H9 (cell line): Measurements from ENCODE around the gene LRRC8E. TPM values are rescaled to one million over a fixed set of nuclear protein-coding genes. Genes with fewer than 3 reads are reported as not detected.

Experiments
- DNase-seq: peaks from one replicate; pipeline ENCODE4 v3.0.0-alpha.2; 2017
- H2AFZ ChIP-seq: one replicate; pipeline ENCODE4 v1.6.1; 2013; ENCODE audit warnings: mild to moderate bottlenecking, low read length, control low read depth, moderate library complexity
- H2AK5ac ChIP-seq: 2 replicates; pipeline ENCODE4 v1.6.1; 2013; ENCODE audit warnings: low read length, control low read depth, mixed read lengths; ENCODE audit not compliant: insufficient read length
- H2BK120ac ChIP-seq: one replicate; pipeline ENCODE4 v1.6.1; 2013; ENCODE audit warnings: low read depth, mild to moderate bottlenecking, low read length, control low read depth, inconsistent platforms; ENCODE audit not compliant: poor library complexity, severe bottlenecking
- H2BK12ac ChIP-seq: 2 replicates; pipeline ENCODE4 v1.6.1; 2013; ENCODE audit warnings: low read length, control low read depth, mixed read lengths, low read depth; ENCODE audit not compliant: insufficient read length
- H2BK15ac ChIP-seq: 2 replicates; pipeline ENCODE4 v1.6.1; 2013; ENCODE audit warnings: low read depth, low read length, control low read depth
- H2BK20ac ChIP-seq: one replicate; pipeline ENCODE4 v1.6.1; 2013; ENCODE audit warnings: low read depth, mild to moderate bottlenecking, low read length, control low read depth, inconsistent platforms; ENCODE audit not compliant: poor library complexity, severe bottlenecking
- H2BK5ac ChIP-seq: 2 replicates; pipeline ENCODE4 v1.6.1; 2013; ENCODE audit warnings: low read length, control low read depth, mixed read lengths; ENCODE audit not compliant: insufficient read length
- H3K14ac ChIP-seq: 2 replicates; pipeline ENCODE4 v1.6.1; 2013; ENCODE audit warnings: low read length, control low read depth; ENCODE audit not compliant: insufficient read depth
- H3K18ac ChIP-seq: 2 replicates; pipeline ENCODE4 v1.6.1; 2013; ENCODE audit warnings: low read depth, mild to moderate bottlenecking, mixed read lengths, low read length, control low read depth; ENCODE audit not compliant: insufficient read length
- H3K23ac ChIP-seq: 2 replicates; pipeline ENCODE4 v1.6.1; 2013; ENCODE audit warnings: low read length, control low read depth, mixed read lengths, low read depth; ENCODE audit not compliant: insufficient read length
- H3K23me2 ChIP-seq: 2 replicates; pipeline ENCODE4 v1.6.1; 2013; ENCODE audit warnings: low read depth, mild to moderate bottlenecking, mixed read lengths, low read length, control low read depth; ENCODE audit not compliant: insufficient read length, poor library complexity, severe bottlenecking
- H3K27ac ChIP-seq: 2 replicates; pipeline ENCODE4 v1.5.1; 2013; ENCODE audit warnings: low read length, control low read depth, mixed read lengths, low read depth; ENCODE audit not compliant: insufficient read length
- H3K27me3 ChIP-seq: 2 replicates; pipeline ENCODE4 v1.6.1; 2013; ENCODE audit warnings: low read length, control low read depth, inconsistent platforms; ENCODE audit not compliant: insufficient read depth
- H3K4ac ChIP-seq: 2 replicates; pipeline ENCODE4 v1.6.1; 2013; ENCODE audit warnings: low read depth, mild to moderate bottlenecking, control low read depth, inconsistent platforms, low read length, moderate library complexity
- H3K4me1 ChIP-seq: 2 replicates; pipeline ENCODE4 v1.6.1; 2013; ENCODE audit warnings: low read length, control low read depth, inconsistent platforms; ENCODE audit not compliant: insufficient read depth
- H3K4me2 ChIP-seq: 2 replicates; pipeline ENCODE4 v1.6.1; 2013; ENCODE audit warnings: low read length, control low read depth, mixed read lengths; ENCODE audit not compliant: insufficient read length, insufficient read depth
- H3K56ac ChIP-seq: 2 replicates; pipeline ENCODE4 v1.6.1; 2013; ENCODE audit warnings: low read depth, mild to moderate bottlenecking, mixed read lengths, low read length, control low read depth; ENCODE audit not compliant: insufficient read length
- H3K79me1 ChIP-seq: 2 replicates; pipeline ENCODE4 v1.6.1; 2013; ENCODE audit warnings: low read depth, mild to moderate bottlenecking, moderate library complexity, low read length, control low read depth, inconsistent platforms; ENCODE audit not compliant: insufficient read depth, poor library complexity, severe bottlenecking
- H3K79me2 ChIP-seq: 2 replicates; pipeline ENCODE4 v1.6.1; 2013; ENCODE audit warnings: low read length, control low read depth, inconsistent platforms; ENCODE audit not compliant: insufficient read depth
- H3K9ac ChIP-seq: 2 replicates; pipeline ENCODE4 v1.6.1; 2013; ENCODE audit warnings: low read length, control low read depth, mixed read lengths; ENCODE audit not compliant: insufficient read length; ENCODE audit errors: extremely low read depth
- H3K9me3 ChIP-seq: one replicate; pipeline ENCODE4 v1.6.1; 2013; ENCODE audit warnings: low read depth, low read length, inconsistent platforms; ENCODE audit not compliant: control insufficient read depth
- H3T11ph ChIP-seq: one replicate; pipeline ENCODE4 v1.6.1; 2013; ENCODE audit warnings: mild to moderate bottlenecking, low read length, control low read depth, inconsistent platforms
- H4K20me1 ChIP-seq: one replicate; pipeline ENCODE4 v1.6.1; 2013; ENCODE audit not compliant: control insufficient read depth, insufficient read length, insufficient read depth
- H4K5ac ChIP-seq: 2 replicates; pipeline ENCODE4 v1.6.1; 2013; ENCODE audit warnings: low read depth, mild to moderate bottlenecking, mixed read lengths, low read length, control low read depth; ENCODE audit not compliant: insufficient read length
- H4K8ac ChIP-seq: replicated peaks from 2 replicates; pipeline ENCODE4 v1.6.1; 2013; ENCODE audit warnings: low read length, control low read depth, mixed read lengths, low read depth; ENCODE audit not compliant: insufficient read length
- H4K91ac ChIP-seq: 2 replicates; pipeline ENCODE4 v1.6.1; 2013; ENCODE audit warnings: low read depth, mild to moderate bottlenecking, moderate library complexity, mixed read lengths, low read length, control low read depth; ENCODE audit not compliant: insufficient read length
- H3K27ac Mint-ChIP-seq, 3 experiments: 2 replicates in 2 of 3; 3 replicates in 1 of 3; pipeline ENCODE4 v1.8.0; 2020 to 2021; ENCODE audit warnings: mixed read lengths in 3 of 3, mild to moderate bottlenecking in 1 of 3, moderate library complexity in 1 of 3
- H3K27me3 Mint-ChIP-seq: 2 replicates; pipeline ENCODE4 v1.8.0; 2021; ENCODE audit warnings: low read depth, mild to moderate bottlenecking, moderate library complexity, mixed read lengths
- H3K36me3 Mint-ChIP-seq, 3 experiments: 2 replicates in 2 of 3; 3 replicates in 1 of 3; pipeline ENCODE4 v1.8.0; 2020 to 2021; ENCODE audit warnings: low read depth in 3 of 3, mixed read lengths in 3 of 3; ENCODE audit not compliant: insufficient read depth in 1 of 3
- H3K4me1 Mint-ChIP-seq, 2 experiments: 2 replicates each; pipeline ENCODE4 v1.8.0; 2020; ENCODE audit warnings: mixed read lengths in 2 of 2
- H3K4me3 Mint-ChIP-seq, 2 experiments: 2 replicates in 1 of 2; 3 replicates in 1 of 2; pipeline ENCODE4 v1.8.0; 2020 to 2021; ENCODE audit warnings: mild to moderate bottlenecking in 2 of 2, mixed read lengths in 2 of 2, moderate library complexity in 1 of 2
- H3K9me3 Mint-ChIP-seq, 2 experiments: 2 replicates in 1 of 2; 3 replicates in 1 of 2; pipeline ENCODE4 v1.8.0; 2020; ENCODE audit warnings: mild to moderate bottlenecking in 2 of 2, mixed read lengths in 2 of 2, moderate library complexity in 1 of 2
- WGBS: extraction: QIAGEN DNeasy Blood & Tissue Kit; methylation state at CpG from one replicate; pipeline ENCODE4 v1.1.7; 2013; ENCODE audit warnings: missing lambda C conversion rate, low lambda C conversion rate, mixed read lengths; ENCODE audit not compliant: insufficient read length; ENCODE audit errors: extremely low coverage; 5-methylcytosine and 5-hydroxymethylcytosine counted together
- total RNA-seq: library from RNA; stranded (reverse); gene quantifications from 2 replicates; pipeline ENCODE4 v1.2.1, GENCODE V29; 2021
- TF ChIP-seq, protein P1 (sequence below): fragments of 200-600 bp; sonication (generic); conservative IDR thresholded peaks from 3 replicates; pipeline ENCODE4 v1.8.0; 2021; ENCODE audit warnings: antibody characterized with exemption, mild to moderate bottlenecking

The LRRC8E gene
- total RNA-seq, 1 experiment from 2014 or later, result 4.8 TPM

DNA sequence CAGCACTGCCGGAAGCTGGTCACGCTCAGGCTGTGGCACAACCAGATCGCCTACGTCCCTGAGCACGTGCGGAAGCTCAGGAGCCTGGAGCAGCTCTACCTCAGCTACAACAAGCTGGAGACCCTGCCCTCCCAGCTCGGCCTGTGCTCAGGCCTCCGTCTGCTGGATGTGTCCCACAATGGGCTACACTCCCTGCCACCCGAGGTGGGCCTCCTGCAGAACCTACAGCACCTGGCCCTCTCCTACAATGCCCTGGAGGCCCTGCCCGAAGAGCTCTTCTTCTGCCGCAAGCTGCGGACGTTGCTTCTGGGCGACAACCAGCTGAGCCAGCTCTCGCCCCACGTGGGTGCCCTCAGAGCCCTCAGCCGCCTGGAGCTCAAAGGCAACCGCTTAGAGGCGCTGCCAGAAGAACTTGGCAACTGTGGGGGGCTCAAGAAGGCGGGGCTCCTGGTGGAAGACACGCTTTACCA is 12.1 kb downstream of the LRRC8E start:
- H3K23ac ChIP-seq, result no peak overlapping the region
- peaks cover 12 to 19% of the 10 kb centered on the region in 2 experiments for H3K4me1 Mint-ChIP-seq
- H4K8ac ChIP-seq, result no peak overlapping the region
- H2BK15ac ChIP-seq, result no peak overlapping the region
- no peak overlapping the region for H3K27ac ChIP-seq
- H3K14ac ChIP-seq, result no peak overlapping the region
- peaks cover 16% of the 10 kb centered on the region for H3K23me2 ChIP-seq
- no peak overlapping the region for H3K56ac ChIP-seq
- no peak overlapping the region for H3K18ac ChIP-seq
- no peak overlapping the region for H2AFZ ChIP-seq
- DNase-seq, result no peak
- no peak overlapping the region for H3K4ac ChIP-seq
- TF ChIP-seq, protein P1, sequence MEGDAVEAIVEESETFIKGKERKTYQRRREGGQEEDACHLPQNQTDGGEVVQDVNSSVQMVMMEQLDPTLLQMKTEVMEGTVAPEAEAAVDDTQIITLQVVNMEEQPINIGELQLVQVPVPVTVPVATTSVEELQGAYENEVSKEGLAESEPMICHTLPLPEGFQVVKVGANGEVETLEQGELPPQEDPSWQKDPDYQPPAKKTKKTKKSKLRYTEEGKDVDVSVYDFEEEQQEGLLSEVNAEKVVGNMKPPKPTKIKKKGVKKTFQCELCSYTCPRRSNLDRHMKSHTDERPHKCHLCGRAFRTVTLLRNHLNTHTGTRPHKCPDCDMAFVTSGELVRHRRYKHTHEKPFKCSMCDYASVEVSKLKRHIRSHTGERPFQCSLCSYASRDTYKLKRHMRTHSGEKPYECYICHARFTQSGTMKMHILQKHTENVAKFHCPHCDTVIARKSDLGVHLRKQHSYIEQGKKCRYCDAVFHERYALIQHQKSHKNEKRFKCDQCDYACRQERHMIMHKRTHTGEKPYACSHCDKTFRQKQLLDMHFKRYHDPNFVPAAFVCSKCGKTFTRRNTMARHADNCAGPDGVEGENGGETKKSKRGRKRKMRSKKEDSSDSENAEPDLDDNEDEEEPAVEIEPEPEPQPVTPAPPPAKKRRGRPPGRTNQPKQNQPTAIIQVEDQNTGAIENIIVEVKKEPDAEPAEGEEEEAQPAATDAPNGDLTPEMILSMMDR, result no peak
- no peak overlapping the region for H3K4me2 ChIP-seq
- H4K20me1 ChIP-seq, result no peaks in the 10 kb centered on the region
- H3T11ph ChIP-seq, result no peak overlapping the region
- H3K79me2 ChIP-seq, result peaks cover 6% of the 10 kb centered on the region; the same call in 1 of the 2 replicates
- no peaks in the 10 kb centered on the region for H3K27me3 ChIP-seq
- H2BK12ac ChIP-seq, result no peak overlapping the region
- no peaks in the 10 kb centered on the region for H3K79me1 ChIP-seq
- H4K5ac ChIP-seq, result no peak overlapping the region
- H2AK5ac ChIP-seq, result no peak overlapping the region
- no peak overlapping the region for H2BK20ac ChIP-seq
- no peak overlapping the region for H2BK5ac ChIP-seq
- no peak overlapping the region for H3K4me3 Mint-ChIP-seq
- no peak overlapping the region for H3K9ac ChIP-seq
- H3K27me3 Mint-ChIP-seq, result peaks cover 3% of the 10 kb centered on the region; the same call in 1 of the 2 replicates
- H3K9me3 Mint-ChIP-seq, result no peaks in the 10 kb centered on the region; a peak in 3 of 5 replicates
- H3K9me3 ChIP-seq, result no peaks in the 10 kb centered on the region
- no peak overlapping the region for H4K91ac ChIP-seq
- WGBS, result no CpG with 5 or more reads among the region's 21 CpGs
- no peak overlapping the region for H3K27ac Mint-ChIP-seq
- no peak overlapping the region for H2BK120ac ChIP-seq
- 0 out of 2 replicates have a peak, but pooled peaks cover 4% of the 10 kb centered on the region for H3K4me1 ChIP-seq
- peaks cover 10 to 21% (median 11%) of the 10 kb centered on the region in 3 experiments for H3K36me3 Mint-ChIP-seq
